ENCODE results near the gene RAB3GAP1.

- TF ChIP-seq CTCF (IDR thresholded peaks at IDR 0.05) = no peak
- no peak for TF ChIP-seq POLR2A (IDR thresholded peaks at IDR 0.05)
- no peak for TF ChIP-seq POLR2AphosphoS5 (IDR thresholded peaks at IDR 0.05)
- TF ChIP-seq EP300 (IDR thresholded peaks at IDR 0.05) = no peak
These were observed 14.3 kb upstream of the RAB3GAP1 start for GRCh38 chr2:135037831-135038230.

Data from gastroesophageal sphincter (tissue), 3 donors.